HG03342 (cell line): ENCODE measurements around the gene EFCAB14.
"Not testable (repeated sequence)": the region's sequence is repeated elsewhere in the genome, so short reads cannot be mapped to it uniquely, and the experiment has no call there.

Experiments
- ATAC-seq: cut with Tn5 transposase; IDR thresholded peaks from one replicate; pipeline ENCODE4 v1.9.1; 2021; ENCODE audit warnings: mild to moderate bottlenecking, moderate library complexity; ENCODE audit not compliant: unreplicated experiment

The EFCAB14 gene

GRCh38 chr1:46657775-46658174 lies 61.1 kb downstream of the EFCAB14 start:
- no peak for ATAC-seq

- ATAC-seq, result no peak
These were observed 62.3 kb downstream of the EFCAB14 start for GRCh38 chr1:46656643-46657042.

DNA sequence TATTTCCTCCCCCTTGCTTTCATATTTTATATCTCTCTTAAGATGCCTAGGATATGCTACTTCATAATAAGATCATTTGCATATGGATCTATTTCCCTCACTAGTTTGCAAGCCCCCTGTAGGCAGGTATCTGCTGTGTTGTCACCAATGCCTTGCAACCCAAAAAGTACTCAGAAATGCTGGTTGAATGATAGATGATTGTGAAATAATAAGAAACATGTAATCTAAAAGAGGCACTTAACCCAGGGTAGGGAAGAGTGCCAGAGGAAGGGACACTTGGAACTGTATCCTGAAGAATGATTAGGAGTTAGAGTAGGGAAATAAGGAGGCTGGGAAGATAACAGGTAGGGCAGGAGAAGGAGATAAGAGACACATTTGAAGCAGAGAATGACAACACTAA lies 63.1 kb downstream of the EFCAB14 start:
- ATAC-seq, result no peak

- not testable (repeated sequence) for ATAC-seq
These were observed 64.2 kb downstream of the EFCAB14 start for GRCh38 chr1:46654698-46655097.

GRCh38 chr1:46654012-46654411 lies 64.9 kb downstream of the EFCAB14 start:
- no peak for ATAC-seq

GRCh38 chr1:46653405-46653958 lies 65.4 kb downstream of the EFCAB14 start:
- ATAC-seq, result no peak

GRCh38 chr1:46652321-46653100 lies 66.4 kb downstream of the EFCAB14 start:
- ATAC-seq, result no peak

- ATAC-seq, result not testable (repeated sequence)
These were observed 67.8 kb downstream of the EFCAB14 start for GRCh38 chr1:46651152-46651551.

DNA sequence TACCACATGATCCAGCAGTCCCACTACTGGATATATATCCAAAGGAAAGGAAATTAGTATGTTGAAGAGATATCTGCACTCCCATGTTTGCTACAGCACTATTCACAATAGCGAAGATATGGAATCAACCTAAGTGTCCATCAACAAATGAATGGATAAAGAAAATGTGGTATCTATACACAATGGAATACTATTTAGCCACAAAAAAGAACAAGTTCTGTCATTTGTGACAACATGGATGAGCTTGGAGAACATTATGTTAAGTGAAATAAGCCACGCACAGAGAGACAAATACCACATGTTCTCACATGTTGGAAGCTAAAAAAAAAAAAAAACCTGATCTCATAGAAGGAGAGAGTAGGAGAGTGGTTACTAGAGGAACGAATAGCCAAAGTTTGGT lies 68.4 kb downstream of the EFCAB14 start:
- no peak for ATAC-seq

GRCh38 chr1:46649764-46650163 lies 69.2 kb downstream of the EFCAB14 start:
- no peak for ATAC-seq

DNA sequence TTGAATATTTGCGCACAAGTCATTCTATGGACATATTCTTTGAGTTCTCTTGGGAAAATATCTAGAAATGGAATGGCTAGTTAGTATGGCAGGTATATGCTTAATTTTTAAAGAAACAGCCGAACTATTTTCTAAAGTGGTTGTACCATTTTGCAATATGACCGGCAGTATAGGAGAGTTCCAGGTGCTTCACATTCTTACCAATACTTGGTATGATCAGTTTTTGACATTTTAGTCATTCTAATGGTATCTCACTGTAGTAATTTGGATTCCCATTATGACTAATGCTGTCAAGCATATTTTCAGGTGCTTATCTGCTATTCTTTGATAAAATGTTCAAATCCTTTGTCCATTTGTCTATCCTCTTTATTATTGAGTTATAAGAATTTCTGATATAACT lies 71.3 kb downstream of the EFCAB14 start:
- ATAC-seq, result no peak

- no peak for ATAC-seq
These were observed 72.1 kb downstream of the EFCAB14 start for GRCh38 chr1:46646844-46647243.

DNA sequence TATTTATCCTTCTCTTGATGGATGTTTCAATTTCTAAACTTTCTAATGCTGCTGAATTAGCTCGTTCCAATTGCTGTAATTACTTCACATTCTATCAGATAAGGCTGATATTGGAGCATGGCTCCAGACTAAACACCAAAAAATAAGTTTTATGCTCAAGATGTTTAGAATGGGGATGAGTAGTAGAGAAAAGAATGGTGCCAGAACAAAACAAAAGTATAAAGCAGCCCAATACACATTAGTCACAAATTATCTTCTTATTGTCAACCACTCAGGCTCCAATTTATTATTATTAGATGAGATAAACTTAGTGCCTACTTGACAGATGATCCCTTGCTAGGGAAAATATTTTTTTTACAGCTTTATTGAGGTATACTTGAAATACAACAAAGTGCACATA lies 72.6 kb downstream of the EFCAB14 start:
- ATAC-seq, result no peak

DNA sequence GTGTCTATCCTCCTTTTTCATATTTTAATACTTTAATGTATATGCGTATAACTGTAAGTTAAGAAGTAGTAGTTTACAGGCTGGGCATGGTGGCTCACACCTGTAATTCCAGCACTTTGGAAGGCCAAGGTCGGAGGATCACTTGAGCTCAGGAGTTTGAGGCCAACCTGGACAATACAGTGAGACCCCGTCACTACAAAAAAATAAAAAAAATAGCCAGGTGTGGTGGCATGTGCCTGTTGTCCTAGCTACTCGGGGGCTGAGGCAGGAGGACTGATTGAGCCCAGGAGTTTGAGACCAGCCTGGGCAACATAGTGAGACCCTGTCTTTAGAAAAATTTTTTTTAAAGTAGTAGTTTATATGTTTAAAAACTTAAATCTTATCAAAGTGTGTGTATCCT lies 73.1 kb downstream of the EFCAB14 start:
- ATAC-seq, result no peak

- no peak for ATAC-seq
These were observed 75.5 kb downstream of the EFCAB14 start for GRCh38 chr1:46643368-46643775.

DNA sequence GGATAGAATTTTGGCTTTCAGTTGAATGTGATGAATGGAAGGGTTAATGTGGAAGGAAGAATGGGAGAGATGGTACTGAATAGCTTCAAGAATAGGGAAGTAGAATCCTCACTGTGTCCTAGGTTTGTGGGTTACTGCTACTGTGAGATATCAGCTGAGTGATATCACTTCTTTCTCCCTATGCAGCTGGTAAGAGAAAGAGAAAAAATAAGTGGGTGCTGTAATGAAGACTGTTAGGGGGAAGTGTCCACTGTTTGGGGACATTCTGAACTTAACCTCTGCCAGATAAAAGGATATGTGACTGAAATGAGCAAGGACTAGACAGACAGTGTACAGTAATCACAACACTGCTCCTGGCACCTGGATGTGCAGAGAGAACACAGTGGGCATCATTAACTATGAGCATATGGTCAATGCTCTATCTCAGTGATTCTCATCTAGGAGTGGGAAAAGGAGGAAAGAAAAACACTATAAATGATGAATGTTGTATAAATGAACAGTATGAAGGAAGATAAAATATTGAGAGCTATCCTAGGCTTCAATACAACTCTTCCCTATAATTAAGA lies 76.7 kb downstream of the EFCAB14 start:
- ATAC-seq, result no peak

DNA sequence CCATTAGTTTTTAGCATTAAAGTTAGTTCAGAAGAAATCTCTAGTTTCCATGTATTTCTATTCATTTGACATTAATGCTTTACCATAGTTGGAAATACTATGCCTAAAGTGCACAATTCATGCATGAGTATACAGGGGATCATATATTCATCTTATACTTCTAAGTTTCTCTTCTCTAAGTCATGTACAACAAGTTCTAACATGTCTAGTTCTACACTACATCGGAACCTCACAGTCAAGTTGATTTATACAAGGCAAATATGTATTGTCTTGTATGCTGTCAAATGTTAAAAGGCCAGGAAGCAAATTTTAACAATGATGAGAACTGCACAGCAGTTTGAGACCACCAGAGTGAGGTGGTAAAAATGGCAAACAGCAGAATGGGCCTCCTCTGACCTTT lies 79.4 kb downstream of the EFCAB14 start:
- ATAC-seq, result no peak

DNA sequence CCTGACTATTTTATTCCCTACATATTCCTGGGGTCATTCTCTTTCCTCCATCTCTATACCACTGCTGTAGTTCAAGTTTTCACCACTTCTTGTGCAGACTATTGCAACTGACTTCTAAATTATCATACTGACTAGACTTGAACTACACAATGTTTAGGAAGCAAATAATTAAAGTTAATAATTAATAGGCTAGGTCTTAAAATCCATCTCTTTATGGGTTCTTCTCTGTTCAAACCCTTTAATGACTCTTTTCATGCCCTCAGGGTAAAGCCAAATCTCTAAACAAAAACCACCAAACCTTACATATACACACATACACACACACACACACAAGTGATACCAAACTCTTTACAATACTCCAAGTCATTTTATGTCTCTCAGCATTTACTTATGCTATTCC lies 80.0 kb downstream of the EFCAB14 start:
- no peak for ATAC-seq

GRCh38 chr1:46637444-46638083 lies 81.3 kb downstream of the EFCAB14 start:
- ATAC-seq, result no peak

- no peak for ATAC-seq
These were observed 83.7 kb downstream of the EFCAB14 start for GRCh38 chr1:46635205-46635604.

- ATAC-seq, result no peak
These were observed 88.2 kb downstream of the EFCAB14 start for GRCh38 chr1:46630719-46631118.
